SK-N-SH treated with all-trans-retinoic acid at 6 μM for 48 hours (cell line): ENCODE measurements around the gene RBM34.
"Not testable (repeated sequence)": the region's sequence is repeated elsewhere in the genome, so short reads cannot be mapped to it uniquely, and the experiment has no call there.

Source experiments
- ATAC-seq: fragments of 200-7000 bp; cut with Tn5 transposase; 3 replicates; pipeline ENCODE4 v1.9.1; 2020; ENCODE audit warnings: mild to moderate bottlenecking, moderate library complexity
- BACH2 ChIP-seq: fragments of 250-450 bp; sonication (Bioruptor Pico); IDR thresholded peaks from 2 replicates; pipeline ENCODE4 v1.9.0; 2021; ENCODE audit warnings: mild to moderate bottlenecking, borderline replicate concordance
- ESRRG ChIP-seq: fragments of 250-450 bp; sonication (Bioruptor Pico); IDR thresholded peaks from 2 replicates; pipeline ENCODE4 v1.6.1; 2021; ENCODE audit warnings: mild to moderate bottlenecking
- GLIS3 ChIP-seq: fragments of 250-450 bp; sonication (Bioruptor Pico); IDR thresholded peaks from 2 replicates; pipeline ENCODE4 v1.5.0; 2020; ENCODE audit warnings: mild to moderate bottlenecking, moderate library complexity
- ISL1 ChIP-seq: fragments of 250-450 bp; sonication (Bioruptor Pico); IDR thresholded peaks from 2 replicates; pipeline ENCODE4 v2.1.2; 2022; ENCODE audit warnings: mild to moderate bottlenecking, moderate library complexity
- OSR1 ChIP-seq: fragments of 250-450 bp; sonication (Bioruptor Pico); IDR thresholded peaks from 2 replicates; pipeline ENCODE4 v1.8.0; 2022; ENCODE audit warnings: moderate library complexity, mild to moderate bottlenecking, inconsistent platforms
- PPARA ChIP-seq: fragments of 250-450 bp; sonication (Bioruptor Pico); IDR thresholded peaks from 2 replicates; pipeline ENCODE4 v1.5.0; 2020; ENCODE audit warnings: mild to moderate bottlenecking, borderline replicate concordance
- SNAI2 ChIP-seq: fragments of 250-450 bp; sonication (Bioruptor Pico); IDR thresholded peaks from 2 replicates; pipeline ENCODE4 v1.5.0; 2020; ENCODE audit warnings: mild to moderate bottlenecking, moderate library complexity
- TOX ChIP-seq: fragments of 250-450 bp; sonication (Bioruptor Pico); IDR thresholded peaks from 2 replicates; pipeline ENCODE4 v1.8.0; 2021; ENCODE audit warnings: mild to moderate bottlenecking, moderate library complexity, borderline replicate concordance
- ZFP30 ChIP-seq: fragments of 450-650 bp; formaldehyde crosslinking; IDR thresholded peaks from 2 replicates; pipeline ENCODE4 v1.5.0; 2022; ENCODE audit warnings: mild to moderate bottlenecking, moderate library complexity
- ZNF565 ChIP-seq: fragments of 450-650 bp; formaldehyde crosslinking; conservative IDR thresholded peaks from 2 replicates; pipeline ENCODE4 v1.5.0; 2020; ENCODE audit warnings: low read depth, mild to moderate bottlenecking, moderate library complexity
- ZNF70 ChIP-seq: fragments of 450-650 bp; formaldehyde crosslinking; IDR thresholded peaks from 2 replicates; pipeline ENCODE4 v1.5.0; 2020; ENCODE audit warnings: mild to moderate bottlenecking, moderate library complexity
- ZNF8 ChIP-seq: fragments of 450-650 bp; formaldehyde crosslinking; IDR thresholded peaks from 2 replicates; pipeline ENCODE4 v1.5.0; 2020; ENCODE audit warnings: mild to moderate bottlenecking, moderate library complexity
- TF ChIP-seq, protein P1 (sequence below): fragments of 250-450 bp; sonication (Bioruptor Pico); IDR thresholded peaks from 2 replicates; pipeline ENCODE4 v1.5.1; 2020; ENCODE audit warnings: low read depth, mild to moderate bottlenecking, moderate library complexity
- TF ChIP-seq, protein P2 (sequence below): fragments of 250-450 bp; sonication (Bioruptor Pico); IDR thresholded peaks from 2 replicates; pipeline ENCODE4 v1.8.0; 2020; ENCODE audit warnings: mild to moderate bottlenecking, moderate library complexity, borderline replicate concordance
- TF ChIP-seq, protein P3 (sequence below): fragments of 250-450 bp; sonication (Bioruptor Pico); IDR thresholded peaks from 2 replicates; pipeline ENCODE4 v1.5.1; 2021; ENCODE audit warnings: mild to moderate bottlenecking, moderate library complexity
- TF ChIP-seq, protein P4 (sequence below): fragments of 250-450 bp; sonication (Bioruptor Pico); IDR thresholded peaks from 2 replicates; pipeline ENCODE4 v1.5.0; 2020; ENCODE audit warnings: mild to moderate bottlenecking, moderate library complexity
- TF ChIP-seq, protein P5 (sequence below): fragments of 250-450 bp; sonication (Bioruptor Pico); IDR thresholded peaks from 2 replicates; pipeline ENCODE4 v1.8.0; 2021; ENCODE audit warnings: low read depth, mild to moderate bottlenecking, moderate library complexity, borderline replicate concordance

RBM34 gene

DNA sequence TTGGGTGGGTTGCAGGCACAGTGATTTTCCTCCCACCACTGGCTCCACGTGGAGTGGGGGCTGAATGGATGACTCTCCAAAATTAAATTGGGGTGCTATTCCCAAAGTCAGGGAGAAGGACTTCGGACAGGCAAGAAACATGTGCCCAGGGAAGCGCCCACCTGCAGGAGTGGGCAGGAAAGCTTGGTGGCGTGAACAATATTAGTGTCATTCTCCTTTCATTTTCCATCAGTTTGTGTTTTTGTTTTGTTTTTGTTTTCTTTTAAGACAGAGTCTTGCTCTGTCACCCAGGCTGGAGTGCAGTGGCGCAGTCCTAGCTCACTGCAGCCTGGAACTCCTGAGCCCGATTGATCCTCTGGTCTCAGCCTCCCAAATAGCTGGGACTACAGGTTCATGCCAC lies 62.5 kb downstream of the RBM34 start (continued):
- TF ChIP-seq, protein P1, sequence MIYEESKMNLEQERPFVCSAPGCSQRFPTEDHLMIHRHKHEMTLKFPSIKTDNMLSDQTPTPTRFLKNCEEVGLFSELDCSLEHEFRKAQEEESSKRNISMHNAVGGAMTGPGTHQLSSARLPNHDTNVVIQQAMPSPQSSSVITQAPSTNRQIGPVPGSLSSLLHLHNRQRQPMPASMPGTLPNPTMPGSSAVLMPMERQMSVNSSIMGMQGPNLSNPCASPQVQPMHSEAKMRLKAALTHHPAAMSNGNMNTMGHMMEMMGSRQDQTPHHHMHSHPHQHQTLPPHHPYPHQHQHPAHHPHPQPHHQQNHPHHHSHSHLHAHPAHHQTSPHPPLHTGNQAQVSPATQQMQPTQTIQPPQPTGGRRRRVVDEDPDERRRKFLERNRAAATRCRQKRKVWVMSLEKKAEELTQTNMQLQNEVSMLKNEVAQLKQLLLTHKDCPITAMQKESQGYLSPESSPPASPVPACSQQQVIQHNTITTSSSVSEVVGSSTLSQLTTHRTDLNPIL (CRISPR knock-in tag) = no peak
- TF ChIP-seq, all 23 proteins: peak for 0

DNA sequence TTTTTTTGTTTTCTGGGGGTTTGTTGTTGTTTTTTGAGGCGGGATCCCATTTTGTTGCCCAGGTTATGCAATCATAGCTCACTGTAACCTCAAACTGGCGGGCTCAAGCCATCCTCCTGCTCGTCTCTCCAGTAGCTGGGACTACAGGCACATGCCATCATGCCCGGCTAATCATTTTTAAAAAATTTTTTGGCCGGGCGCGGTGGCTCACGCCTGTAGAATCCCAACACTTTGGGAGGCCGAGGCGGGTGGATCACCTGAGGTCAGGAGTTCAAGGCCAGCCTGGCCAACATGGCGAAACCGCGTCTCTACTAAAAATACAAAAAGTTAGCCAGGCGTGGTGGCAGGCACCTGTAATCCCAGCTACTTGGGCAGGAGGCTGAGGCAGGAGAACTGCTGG lies 63.5 kb downstream of the RBM34 start:
- not testable (repeated sequence) for ATAC-seq

DNA sequence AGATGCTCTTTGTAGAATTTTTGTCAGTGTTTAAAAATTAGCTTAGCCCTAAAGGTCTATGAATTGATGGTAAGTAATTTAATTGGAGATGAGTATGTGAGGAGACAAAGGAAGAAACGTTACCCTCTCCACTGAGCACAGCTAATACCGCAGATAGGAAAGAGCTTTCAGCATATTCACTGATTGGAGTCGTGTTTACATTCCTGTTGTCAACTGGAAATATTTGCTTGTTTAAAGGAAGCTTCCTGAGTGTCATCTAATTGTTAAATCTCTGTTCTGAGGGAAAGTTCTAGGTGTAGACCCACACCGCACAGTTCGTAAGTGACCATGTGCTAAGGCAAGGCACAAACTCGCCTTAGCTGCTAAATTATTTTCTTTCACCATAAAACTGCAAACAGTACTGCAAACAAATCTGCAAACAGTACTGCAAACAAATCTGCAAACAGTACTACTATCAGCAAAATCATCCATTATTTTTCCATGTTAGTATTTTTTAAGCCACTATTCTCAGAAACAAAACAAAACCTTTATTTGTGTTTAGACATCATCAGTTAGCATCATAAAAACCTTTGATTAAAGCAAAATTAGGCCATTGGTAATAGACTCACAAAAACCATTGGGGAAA lies 65.0 kb downstream of the RBM34 start:
- no peak for TF ChIP-seq ISL1 (CRISPR knock-in tag)
- no peak for TF ChIP-seq ZNF70
- TF ChIP-seq ZNF8 (CRISPR knock-in tag) = no peak
- no peak for TF ChIP-seq ZNF565
- TF ChIP-seq, protein P2, sequence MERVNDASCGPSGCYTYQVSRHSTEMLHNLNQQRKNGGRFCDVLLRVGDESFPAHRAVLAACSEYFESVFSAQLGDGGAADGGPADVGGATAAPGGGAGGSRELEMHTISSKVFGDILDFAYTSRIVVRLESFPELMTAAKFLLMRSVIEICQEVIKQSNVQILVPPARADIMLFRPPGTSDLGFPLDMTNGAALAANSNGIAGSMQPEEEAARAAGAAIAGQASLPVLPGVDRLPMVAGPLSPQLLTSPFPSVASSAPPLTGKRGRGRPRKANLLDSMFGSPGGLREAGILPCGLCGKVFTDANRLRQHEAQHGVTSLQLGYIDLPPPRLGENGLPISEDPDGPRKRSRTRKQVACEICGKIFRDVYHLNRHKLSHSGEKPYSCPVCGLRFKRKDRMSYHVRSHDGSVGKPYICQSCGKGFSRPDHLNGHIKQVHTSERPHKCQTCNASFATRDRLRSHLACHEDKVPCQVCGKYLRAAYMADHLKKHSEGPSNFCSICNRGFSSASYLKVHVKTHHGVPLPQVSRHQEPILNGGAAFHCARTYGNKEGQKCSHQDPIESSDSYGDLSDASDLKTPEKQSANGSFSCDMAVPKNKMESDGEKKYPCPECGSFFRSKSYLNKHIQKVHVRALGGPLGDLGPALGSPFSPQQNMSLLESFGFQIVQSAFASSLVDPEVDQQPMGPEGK (CRISPR knock-in tag) = no peak
- TF ChIP-seq ESRRG (CRISPR knock-in tag) = no peak
- TF ChIP-seq GLIS3 = no peak
- TF ChIP-seq OSR1 (CRISPR knock-in tag) = no peak
- TF ChIP-seq, protein P3, sequence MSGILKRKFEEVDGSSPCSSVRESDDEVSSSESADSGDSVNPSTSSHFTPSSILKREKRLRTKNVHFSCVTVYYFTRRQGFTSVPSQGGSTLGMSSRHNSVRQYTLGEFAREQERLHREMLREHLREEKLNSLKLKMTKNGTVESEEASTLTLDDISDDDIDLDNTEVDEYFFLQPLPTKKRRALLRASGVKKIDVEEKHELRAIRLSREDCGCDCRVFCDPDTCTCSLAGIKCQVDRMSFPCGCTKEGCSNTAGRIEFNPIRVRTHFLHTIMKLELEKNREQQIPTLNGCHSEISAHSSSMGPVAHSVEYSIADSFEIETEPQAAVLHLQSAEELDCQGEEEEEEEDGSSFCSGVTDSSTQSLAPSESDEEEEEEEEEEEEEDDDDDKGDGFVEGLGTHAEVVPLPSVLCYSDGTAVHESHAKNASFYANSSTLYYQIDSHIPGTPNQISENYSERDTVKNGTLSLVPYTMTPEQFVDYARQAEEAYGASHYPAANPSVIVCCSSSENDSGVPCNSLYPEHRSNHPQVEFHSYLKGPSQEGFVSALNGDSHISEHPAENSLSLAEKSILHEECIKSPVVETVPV (CRISPR knock-in tag) = no peak
- no peak for TF ChIP-seq PPARA (CRISPR knock-in tag)
- TF ChIP-seq, protein P1 (CRISPR knock-in tag) = no peak
- TF ChIP-seq SNAI2 (CRISPR knock-in tag) = no peak
- ATAC-seq = no peak

DNA sequence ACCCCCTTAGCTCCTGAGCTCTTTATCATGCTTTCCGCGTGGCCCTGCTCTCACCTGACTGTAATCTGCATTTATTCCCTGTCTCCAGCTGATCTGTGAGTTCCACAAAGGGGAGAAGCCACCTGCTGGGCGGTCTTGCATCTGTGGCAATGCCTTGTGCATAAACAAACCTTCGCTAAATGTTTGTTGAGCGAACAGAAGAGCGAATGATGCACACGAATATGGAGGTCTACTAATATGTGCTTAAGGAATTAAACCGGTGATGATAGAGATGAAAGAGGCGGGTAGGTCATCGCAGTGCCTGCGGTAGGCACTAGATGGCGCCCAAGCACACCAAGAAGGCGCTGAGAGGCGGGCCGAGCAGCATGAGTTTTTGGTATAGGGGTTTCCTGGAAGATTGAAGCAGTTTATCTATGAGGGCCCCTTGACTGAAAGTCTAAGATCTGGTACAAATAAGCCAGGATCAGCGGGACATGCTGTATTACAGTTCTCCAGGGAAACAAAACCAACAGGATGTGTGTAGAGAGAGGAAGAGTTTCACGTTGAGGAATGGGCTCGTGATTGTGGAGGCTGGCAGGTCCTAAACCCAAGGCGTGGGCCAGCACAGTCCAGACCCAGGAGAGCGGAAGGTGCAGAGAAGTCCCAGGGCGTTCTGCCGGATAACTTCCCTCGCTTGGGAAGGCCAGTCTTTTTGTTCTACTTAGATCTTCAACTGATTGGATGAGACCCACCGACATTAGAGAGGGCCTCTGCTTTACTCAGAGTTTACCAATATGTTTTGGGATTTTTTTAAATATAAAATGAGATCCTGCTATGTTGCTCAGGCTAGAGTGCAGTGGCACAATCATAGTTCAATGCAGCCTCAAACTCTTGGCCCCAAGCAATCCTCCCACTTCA lies 67.1 kb downstream of the RBM34 start:
- peak; percentile 92 for ATAC-seq
- TF ChIP-seq, protein P4, sequence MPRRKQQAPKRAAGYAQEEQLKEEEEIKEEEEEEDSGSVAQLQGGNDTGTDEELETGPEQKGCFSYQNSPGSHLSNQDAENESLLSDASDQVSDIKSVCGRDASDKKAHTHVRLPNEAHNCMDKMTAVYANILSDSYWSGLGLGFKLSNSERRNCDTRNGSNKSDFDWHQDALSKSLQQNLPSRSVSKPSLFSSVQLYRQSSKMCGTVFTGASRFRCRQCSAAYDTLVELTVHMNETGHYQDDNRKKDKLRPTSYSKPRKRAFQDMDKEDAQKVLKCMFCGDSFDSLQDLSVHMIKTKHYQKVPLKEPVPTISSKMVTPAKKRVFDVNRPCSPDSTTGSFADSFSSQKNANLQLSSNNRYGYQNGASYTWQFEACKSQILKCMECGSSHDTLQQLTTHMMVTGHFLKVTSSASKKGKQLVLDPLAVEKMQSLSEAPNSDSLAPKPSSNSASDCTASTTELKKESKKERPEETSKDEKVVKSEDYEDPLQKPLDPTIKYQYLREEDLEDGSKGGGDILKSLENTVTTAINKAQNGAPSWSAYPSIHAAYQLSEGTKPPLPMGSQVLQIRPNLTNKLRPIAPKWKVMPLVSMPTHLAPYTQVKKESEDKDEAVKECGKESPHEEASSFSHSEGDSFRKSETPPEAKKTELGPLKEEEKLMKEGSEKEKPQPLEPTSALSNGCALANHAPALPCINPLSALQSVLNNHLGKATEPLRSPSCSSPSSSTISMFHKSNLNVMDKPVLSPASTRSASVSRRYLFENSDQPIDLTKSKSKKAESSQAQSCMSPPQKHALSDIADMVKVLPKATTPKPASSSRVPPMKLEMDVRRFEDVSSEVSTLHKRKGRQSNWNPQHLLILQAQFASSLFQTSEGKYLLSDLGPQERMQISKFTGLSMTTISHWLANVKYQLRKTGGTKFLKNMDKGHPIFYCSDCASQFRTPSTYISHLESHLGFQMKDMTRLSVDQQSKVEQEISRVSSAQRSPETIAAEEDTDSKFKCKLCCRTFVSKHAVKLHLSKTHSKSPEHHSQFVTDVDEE = no peak
- TF ChIP-seq, protein P2 (CRISPR knock-in tag) = no peak
- TF ChIP-seq, protein P1 (CRISPR knock-in tag) = no peak
- TF ChIP-seq, protein P5, sequence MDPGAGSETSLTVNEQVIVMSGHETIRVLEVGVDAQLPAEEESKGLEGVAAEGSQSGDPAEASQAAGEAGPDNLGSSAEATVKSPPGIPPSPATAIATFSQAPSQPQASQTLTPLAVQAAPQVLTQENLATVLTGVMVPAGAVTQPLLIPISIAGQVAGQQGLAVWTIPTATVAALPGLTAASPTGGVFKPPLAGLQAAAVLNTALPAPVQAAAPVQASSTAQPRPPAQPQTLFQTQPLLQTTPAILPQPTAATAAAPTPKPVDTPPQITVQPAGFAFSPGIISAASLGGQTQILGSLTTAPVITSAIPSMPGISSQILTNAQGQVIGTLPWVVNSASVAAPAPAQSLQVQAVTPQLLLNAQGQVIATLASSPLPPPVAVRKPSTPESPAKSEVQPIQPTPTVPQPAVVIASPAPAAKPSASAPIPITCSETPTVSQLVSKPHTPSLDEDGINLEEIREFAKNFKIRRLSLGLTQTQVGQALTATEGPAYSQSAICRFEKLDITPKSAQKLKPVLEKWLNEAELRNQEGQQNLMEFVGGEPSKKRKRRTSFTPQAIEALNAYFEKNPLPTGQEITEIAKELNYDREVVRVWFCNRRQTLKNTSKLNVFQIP = no peak
- TF ChIP-seq, protein P3 (CRISPR knock-in tag) = no peak
- TF ChIP-seq ISL1 (CRISPR knock-in tag) = no peak
- TF ChIP-seq ZFP30 (CRISPR knock-in tag) = no peak
- TF ChIP-seq ZNF8 (CRISPR knock-in tag) = no peak
- TF ChIP-seq ESRRG (CRISPR knock-in tag) = no peak
- TF ChIP-seq BACH2 (CRISPR knock-in tag) = no peak
- TF ChIP-seq TOX = no peak
- TF ChIP-seq ZNF565 = no peak
